ENCODE results near the gene SLC8A1.

- no peak for TF ChIP-seq POLR2A (IDR thresholded peaks at IDR 0.05)
- TF ChIP-seq CTCF (IDR thresholded peaks at IDR 0.05) = no peak
These were observed 46.4 kb downstream of the SLC8A1 start for GRCh38 chr2:40405465-40405864.
